ENCODE measurements around the gene HSD11B2.
A peak's percentile ranks its signal among the peaks of the same experiment; 100 is the strongest.

The HSD11B2 gene

GRCh38 chr16:67424261-67424615 lies 6.7 kb upstream of the HSD11B2 start:
- no peaks in the 10 kb centered on the region for H3K9me3 ChIP-seq (ENCODE audit: control insufficient read depth, low read length)
- H4K8ac ChIP-seq (ENCODE audit: low read length) = no peak overlapping the region
- H2BK12ac ChIP-seq (ENCODE audit: low read length in 2 of 2) = no peak overlapping the region
- H3K4me1 ChIP-seq (ENCODE audit: control insufficient read depth, insufficient read depth, low read depth, low read length) = no peaks in the 10 kb centered on the region
- no peak overlapping the region for H3K27ac ChIP-seq (ENCODE audit: low read length, poor library complexity, severe bottlenecking)
- H2BK120ac ChIP-seq (ENCODE audit: low read depth, low read length) = no peak overlapping the region
- no peak overlapping the region for H3K18ac ChIP-seq (ENCODE audit: low read depth in 1 of 2, low read length in 2 of 2)
- no peaks in the 10 kb centered on the region for H3K36me3 ChIP-seq (ENCODE audit: control insufficient read depth in 1 of 2, insufficient read depth in 2 of 2, low read depth in 1 of 2, low read length in 2 of 2)
- H3K4me3 ChIP-seq (ENCODE audit: insufficient read depth in 1 of 2, low read depth in 1 of 2, low read length in 2 of 2) = no peak overlapping the region
- no peak for DNase-seq
- H2BK15ac ChIP-seq (ENCODE audit: low read depth, poor library complexity, severe bottlenecking) = no peak overlapping the region
- no peak overlapping the region for H2AK5ac ChIP-seq (ENCODE audit: low read length, severe bottlenecking)
- H3K4me2 ChIP-seq (ENCODE audit: low read length, poor library complexity, severe bottlenecking) = no peak overlapping the region
- H3K23ac ChIP-seq (ENCODE audit: low read length in 2 of 2) = no peak overlapping the region
- no peak overlapping the region for H2AFZ ChIP-seq (ENCODE audit: low read depth, low read length)
- no peak overlapping the region for H3K9ac ChIP-seq (ENCODE audit: low read length)
- no peaks in the 10 kb centered on the region for H3K79me1 ChIP-seq (replicated peaks; ENCODE audit: low read length, poor library complexity, severe bottlenecking)
- no peak overlapping the region for H2BK5ac ChIP-seq (ENCODE audit: low read depth, low read length, poor library complexity, severe bottlenecking)
- no peak overlapping the region for H3K4ac ChIP-seq (ENCODE audit: low read depth in 1 of 2, low read length in 2 of 2)
- no peak overlapping the region for H4K91ac ChIP-seq (ENCODE audit: low read length)
- 41% methylated on average over 4 of the region's 5 CpGs for WGBS
- no peak overlapping the region for H3K14ac ChIP-seq (ENCODE audit: low read length in 2 of 2)
- peaks cover 6 to 78% of the 10 kb centered on the region in 2 experiments for H3K27me3 ChIP-seq (ENCODE audit: control insufficient read depth in 1 of 2, insufficient read depth in 1 of 2, low read length in 2 of 2)

- Histone ChIP-seq H2BK12ac (ENCODE audit: low read length in 2 of 2) (no peak overlapping the region), H3K23ac (ENCODE audit: low read length in 2 of 2) (no peak overlapping the region), H3K14ac (ENCODE audit: low read length in 2 of 2) (no peak overlapping the region), H3K9me3 (ENCODE audit: control insufficient read depth, low read length) (no peaks in the 10 kb centered on the region), H3K9ac (ENCODE audit: low read length) (peak overlapping the region; percentile 42), H2AK5ac (ENCODE audit: low read length, severe bottlenecking) (no peak overlapping the region), H3K79me1 (replicated peaks; ENCODE audit: low read length, poor library complexity, severe bottlenecking) (no peaks in the 10 kb centered on the region), H3K36me3 (ENCODE audit: control insufficient read depth in 1 of 2, insufficient read depth in 2 of 2, low read depth in 1 of 2, low read length in 2 of 2) (no peaks in the 10 kb centered on the region), H2BK5ac (ENCODE audit: low read depth, low read length, poor library complexity, severe bottlenecking) (no peak overlapping the region), H2BK15ac (ENCODE audit: low read depth, poor library complexity, severe bottlenecking) (no peak overlapping the region), H2BK120ac (ENCODE audit: low read depth, low read length) (no peak overlapping the region), H3K4me2 (ENCODE audit: low read length, poor library complexity, severe bottlenecking) (no peak overlapping the region), H3K27ac (ENCODE audit: low read length, poor library complexity, severe bottlenecking) (no peak overlapping the region), H4K8ac (ENCODE audit: low read length) (no peak overlapping the region), H3K4me3 (ENCODE audit: insufficient read depth in 1 of 2, low read depth in 1 of 2, low read length in 2 of 2) (no peak overlapping the region), H4K91ac (ENCODE audit: low read length) (no peak overlapping the region), H3K18ac (ENCODE audit: low read depth in 1 of 2, low read length in 2 of 2) (no peak overlapping the region), H3K4me1 (ENCODE audit: control insufficient read depth, insufficient read depth, low read depth, low read length) (peaks cover 3% of the 10 kb centered on the region), H2AFZ (ENCODE audit: low read depth, low read length) (no peak overlapping the region), H3K4ac (ENCODE audit: low read depth in 1 of 2, low read length in 2 of 2) (no peak overlapping the region), H3K27me3 (ENCODE audit: control insufficient read depth in 1 of 2, insufficient read depth in 1 of 2, low read length in 2 of 2) (peaks cover 13 to 83% of the 10 kb centered on the region in 2 experiments)
- no peak for DNase-seq
- WGBS = 49% methylated on average over 5 of the region's 6 CpGs
These were observed 5.9 kb upstream of the HSD11B2 start for GRCh38 chr16:67425061-67425460.

- Histone ChIP-seq H3K4ac (ENCODE audit: low read depth in 1 of 2, low read length in 2 of 2) (no peak overlapping the region), H3K4me2 (ENCODE audit: low read length, poor library complexity, severe bottlenecking) (no peak overlapping the region), H2AK5ac (ENCODE audit: low read length, severe bottlenecking) (no peak overlapping the region), H3K14ac (ENCODE audit: low read length in 2 of 2) (no peak overlapping the region), H3K27ac (ENCODE audit: low read length, poor library complexity, severe bottlenecking) (no peak overlapping the region), H4K8ac (ENCODE audit: low read length) (no peak overlapping the region), H3K4me1 (ENCODE audit: control insufficient read depth, insufficient read depth, low read depth, low read length) (peaks cover 9% of the 10 kb centered on the region), H3K4me3 (ENCODE audit: insufficient read depth in 1 of 2, low read depth in 1 of 2, low read length in 2 of 2) (no peak overlapping the region), H3K9me3 (ENCODE audit: control insufficient read depth, low read length) (no peaks in the 10 kb centered on the region), H2BK12ac (ENCODE audit: low read length in 2 of 2) (no peak overlapping the region), H2AFZ (ENCODE audit: low read depth, low read length) (no peak overlapping the region), H3K27me3 (ENCODE audit: control insufficient read depth in 1 of 2, insufficient read depth in 1 of 2, low read length in 2 of 2) (peaks cover 17 to 88% of the 10 kb centered on the region in 2 experiments), H2BK120ac (ENCODE audit: low read depth, low read length) (no peak overlapping the region), H3K79me1 (replicated peaks; ENCODE audit: low read length, poor library complexity, severe bottlenecking) (no peaks in the 10 kb centered on the region), H2BK15ac (ENCODE audit: low read depth, poor library complexity, severe bottlenecking) (no peak overlapping the region), H4K91ac (ENCODE audit: low read length) (no peak overlapping the region), H3K18ac (ENCODE audit: low read depth in 1 of 2, low read length in 2 of 2) (no peak overlapping the region), H3K23ac (ENCODE audit: low read length in 2 of 2) (no peak overlapping the region), H3K36me3 (ENCODE audit: control insufficient read depth in 1 of 2, insufficient read depth in 2 of 2, low read depth in 1 of 2, low read length in 2 of 2) (peaks cover 0 to 2% of the 10 kb centered on the region in 2 experiments), H2BK5ac (ENCODE audit: low read depth, low read length, poor library complexity, severe bottlenecking) (no peak overlapping the region), H3K9ac (ENCODE audit: low read length) (peak overlapping the region; percentile 42)
- no peak for DNase-seq
- WGBS = 77% methylated on average over 4 of the region's 4 CpGs
These were observed 5.3 kb upstream of the HSD11B2 start for GRCh38 chr16:67425580-67425979.

GRCh38 chr16:67426022-67426421 lies 4.9 kb upstream of the HSD11B2 start:
- Histone ChIP-seq H3K4me1 (ENCODE audit: control insufficient read depth, insufficient read depth, low read depth, low read length) (peaks cover 10% of the 10 kb centered on the region), H3K9ac (ENCODE audit: low read length) (peak overlapping the region; percentile 42), H3K14ac (ENCODE audit: low read length in 2 of 2) (no peak overlapping the region), H3K79me1 (replicated peaks; ENCODE audit: low read length, poor library complexity, severe bottlenecking) (no peaks in the 10 kb centered on the region), H3K36me3 (ENCODE audit: control insufficient read depth in 1 of 2, insufficient read depth in 2 of 2, low read depth in 1 of 2, low read length in 2 of 2) (peaks cover 0 to 2% of the 10 kb centered on the region in 2 experiments), H2BK5ac (ENCODE audit: low read depth, low read length, poor library complexity, severe bottlenecking) (no peak overlapping the region), H3K4me3 (ENCODE audit: insufficient read depth in 1 of 2, low read depth in 1 of 2, low read length in 2 of 2) (no peak overlapping the region), H3K4me2 (ENCODE audit: low read length, poor library complexity, severe bottlenecking) (no peak overlapping the region), H3K18ac (ENCODE audit: low read depth in 1 of 2, low read length in 2 of 2) (no peak overlapping the region), H2AFZ (ENCODE audit: low read depth, low read length) (no peak overlapping the region), H2BK12ac (ENCODE audit: low read length in 2 of 2) (no peak overlapping the region), H3K4ac (ENCODE audit: low read depth in 1 of 2, low read length in 2 of 2) (no peak overlapping the region), H3K23ac (ENCODE audit: low read length in 2 of 2) (no peak overlapping the region), H2BK120ac (ENCODE audit: low read depth, low read length) (no peak overlapping the region), H2AK5ac (ENCODE audit: low read length, severe bottlenecking) (no peak overlapping the region), H3K27ac (ENCODE audit: low read length, poor library complexity, severe bottlenecking) (no peak overlapping the region), H4K8ac (ENCODE audit: low read length) (no peak overlapping the region), H3K9me3 (ENCODE audit: control insufficient read depth, low read length) (no peaks in the 10 kb centered on the region), H3K27me3 (ENCODE audit: control insufficient read depth in 1 of 2, insufficient read depth in 1 of 2, low read length in 2 of 2) (peaks cover 17 to 84% of the 10 kb centered on the region in 2 experiments), H4K91ac (ENCODE audit: low read length) (no peak overlapping the region), H2BK15ac (ENCODE audit: low read depth, poor library complexity, severe bottlenecking) (no peak overlapping the region)
- 85% methylated on average over 6 of the region's 7 CpGs for WGBS
- DNase-seq = no peak

Measured in mesenchymal stem cell (in vitro differentiated cells and primary cell).